ENCODE results near the gene MAP7D3.

DNA sequence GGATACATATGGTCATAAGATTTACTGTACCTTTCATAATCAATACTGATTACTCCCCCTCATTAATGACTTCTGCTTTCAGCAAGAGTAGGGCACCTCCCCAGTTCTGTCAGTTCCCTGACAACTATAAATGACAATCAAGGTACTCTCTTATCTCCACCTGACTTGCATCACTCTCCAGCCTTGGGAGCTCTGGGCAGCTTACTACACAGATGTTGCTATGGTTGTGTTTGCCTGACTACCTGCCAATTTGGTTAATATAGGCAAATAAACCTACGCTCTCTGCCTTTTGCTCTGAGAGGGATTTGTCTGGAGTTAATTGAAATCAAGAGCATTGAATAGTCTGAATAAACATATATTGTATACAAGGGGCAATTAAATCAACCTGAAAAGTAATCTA lies 22.8 kb upstream of the MAP7D3 start:
- TF ChIP-seq, protein P1, sequence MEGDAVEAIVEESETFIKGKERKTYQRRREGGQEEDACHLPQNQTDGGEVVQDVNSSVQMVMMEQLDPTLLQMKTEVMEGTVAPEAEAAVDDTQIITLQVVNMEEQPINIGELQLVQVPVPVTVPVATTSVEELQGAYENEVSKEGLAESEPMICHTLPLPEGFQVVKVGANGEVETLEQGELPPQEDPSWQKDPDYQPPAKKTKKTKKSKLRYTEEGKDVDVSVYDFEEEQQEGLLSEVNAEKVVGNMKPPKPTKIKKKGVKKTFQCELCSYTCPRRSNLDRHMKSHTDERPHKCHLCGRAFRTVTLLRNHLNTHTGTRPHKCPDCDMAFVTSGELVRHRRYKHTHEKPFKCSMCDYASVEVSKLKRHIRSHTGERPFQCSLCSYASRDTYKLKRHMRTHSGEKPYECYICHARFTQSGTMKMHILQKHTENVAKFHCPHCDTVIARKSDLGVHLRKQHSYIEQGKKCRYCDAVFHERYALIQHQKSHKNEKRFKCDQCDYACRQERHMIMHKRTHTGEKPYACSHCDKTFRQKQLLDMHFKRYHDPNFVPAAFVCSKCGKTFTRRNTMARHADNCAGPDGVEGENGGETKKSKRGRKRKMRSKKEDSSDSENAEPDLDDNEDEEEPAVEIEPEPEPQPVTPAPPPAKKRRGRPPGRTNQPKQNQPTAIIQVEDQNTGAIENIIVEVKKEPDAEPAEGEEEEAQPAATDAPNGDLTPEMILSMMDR (conservative IDR thresholded peaks at IDR 0.05 in 1 of 2, IDR thresholded peaks at IDR 0.05 in 1 of 2; ENCODE audit: low read depth in 1 of 2, low read length in 2 of 2) = no peak
- TF ChIP-seq EZH2 (IDR thresholded peaks at IDR 0.05; ENCODE audit: low read length, missing control alignments) = no peak
